ENCODE data around the gene DNAJC12. TPM values are rescaled to one million over a fixed set of nuclear protein-coding genes. Genes with fewer than 3 reads are reported as not detected.

DNAJC12 gene
- total and polyA plus RNA-seq, 7 experiments from 2014 or later: 0.61 to 7.2 TPM; not detected in 5

GRCh38 chr10:67803588-67804394 is 34.2 kb downstream of the DNAJC12 start:
- Mint-ChIP-seq H3K27me3 (peaks cover 0 to 6% (median 4%) of the 10 kb centered on the region in 5 donors), H3K9me3 (no peaks in the 10 kb centered on the region), H3K36me3 (peaks cover 0 to 6% (median 0%) of the 10 kb centered on the region in 5 donors), H3K27ac (peak overlapping the region in 1 of 9 donors; percentile 68), H3K4me1 (peaks cover 0 to 17% (median 0%) of the 10 kb centered on the region in 7 donors), H3K4me3 (no peak overlapping the region)
- ChIA-PET CTCF (interaction anchor here (0.7 kb wide), 1 partner anchor 24 kb away, joined by 3 read pairs; no protein-coding TSS in a partner anchor), POLR2A (interaction anchor here (0.5 kb wide), 1 partner anchor 303 kb away, joined by 3 read pairs; no protein-coding TSS in a partner anchor)
- Histone ChIP-seq H3K36me3 (ENCODE audit: control insufficient read depth in 2 of 3, insufficient read depth in 3 of 3, low read length in 3 of 3) (no peaks in the 10 kb centered on the region), H3K27ac (ENCODE audit: low read depth, low read length) (no peak overlapping the region), H3K4me3 (ENCODE audit: low read length) (no peak overlapping the region), H3K9me3 (ENCODE audit: control insufficient read depth in 2 of 3, low read length in 3 of 3) (no peaks in the 10 kb centered on the region), H3K27me3 (ENCODE audit: control insufficient read depth in 2 of 2, insufficient read depth in 2 of 2, low read length in 2 of 2) (no peaks in the 10 kb centered on the region), H3K4me1 (ENCODE audit: control insufficient read depth in 2 of 2, insufficient read depth in 2 of 2, low read length in 2 of 2) (no peaks in the 10 kb centered on the region)
- DNase-seq: no peak
- no peak for ATAC-seq
- intact Hi-C loops (cut with micrococcal nuclease): no loop called here

DNA sequence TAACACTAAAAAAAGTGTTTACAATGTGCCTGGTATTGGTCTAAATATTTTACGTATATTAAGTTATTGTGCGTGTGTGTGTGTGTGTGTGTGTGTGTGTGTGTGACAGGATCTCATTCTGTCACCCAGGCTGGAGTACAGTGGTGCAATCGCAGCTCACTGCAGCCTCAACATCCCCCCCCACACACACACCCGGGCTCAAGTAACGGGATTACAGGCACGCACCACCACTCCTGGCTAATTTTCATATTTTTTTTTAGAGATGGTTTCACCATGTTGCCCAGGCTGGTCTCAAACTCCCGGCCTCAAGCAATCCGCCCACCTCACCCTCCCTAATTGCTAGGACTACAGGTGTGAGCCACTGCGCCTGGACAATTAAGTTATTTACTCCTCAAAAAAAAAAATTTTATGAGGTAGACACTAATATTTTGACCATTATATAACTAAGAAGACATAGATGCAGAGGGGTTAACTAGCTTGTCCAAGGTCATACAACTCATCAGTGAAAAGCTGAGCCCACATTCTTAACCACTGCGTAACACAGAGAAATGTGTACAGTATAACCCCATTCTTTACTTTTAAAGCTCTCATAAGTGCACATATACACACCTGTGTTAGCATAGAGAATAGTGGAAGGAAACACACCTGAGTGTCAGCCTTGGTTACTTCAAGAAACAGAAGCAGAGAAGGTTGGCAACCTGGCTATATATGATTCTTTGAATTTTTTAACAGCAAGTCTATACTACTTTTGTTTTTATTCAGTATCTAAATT is 35.0 kb downstream of the DNAJC12 start:
- Mint-ChIP-seq H3K36me3 (peaks cover 0 to 4% (median 0%) of the 10 kb centered on the region in 5 donors), H3K4me3 (no peak overlapping the region), H3K4me1 (peaks cover 0 to 13% (median 0%) of the 10 kb centered on the region in 7 donors), H3K27me3 (peaks cover 0 to 6% (median 4%) of the 10 kb centered on the region in 5 donors), H3K9me3 (no peaks in the 10 kb centered on the region), H3K27ac (no peak overlapping the region)
- ATAC-seq (no peak), DNase-seq (no peak)
- intact Hi-C loops (cut with micrococcal nuclease): no loop called here
- ChIA-PET POLR2A (interaction anchor here (0.5 to 0.6 kb wide), 2 partner anchors 20 to 304 kb away, joined by 3 read pairs; no protein-coding TSS in a partner anchor), CTCF (no interaction called here)
- no peaks in the 10 kb centered on the region for H3K27me3 ChIP-seq (ENCODE audit: control insufficient read depth in 2 of 2, insufficient read depth in 2 of 2, low read length in 2 of 2)
- no peak overlapping the region for H3K27ac ChIP-seq (ENCODE audit: low read depth, low read length)
- no peak overlapping the region for H3K4me3 ChIP-seq (ENCODE audit: low read length)
- no peaks in the 10 kb centered on the region for H3K4me1 ChIP-seq (ENCODE audit: control insufficient read depth in 2 of 2, insufficient read depth in 2 of 2, low read length in 2 of 2)
- no peaks in the 10 kb centered on the region for H3K9me3 ChIP-seq (ENCODE audit: control insufficient read depth in 2 of 3, low read length in 3 of 3)
- no peaks in the 10 kb centered on the region for H3K36me3 ChIP-seq (ENCODE audit: control insufficient read depth in 2 of 3, insufficient read depth in 3 of 3, low read length in 3 of 3)

DNA sequence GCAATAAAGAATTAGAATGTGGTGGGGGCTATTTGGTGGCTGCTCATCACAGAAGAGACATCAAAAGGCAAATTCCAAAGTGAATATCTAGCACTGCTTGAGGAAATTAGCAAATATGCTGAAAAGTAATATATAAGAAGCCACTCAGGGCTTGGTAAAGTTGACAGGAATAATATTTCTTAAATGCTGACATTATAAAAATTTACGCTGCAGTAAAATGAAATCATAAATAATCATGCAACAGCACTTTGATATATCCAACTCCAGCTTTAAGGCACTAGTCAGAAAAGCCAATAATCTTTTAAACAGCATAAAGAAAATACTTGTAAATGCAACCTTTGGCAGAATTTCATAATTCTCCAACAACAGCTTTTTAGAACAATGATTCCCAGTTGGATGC is 36.9 kb downstream of the DNAJC12 start:
- H3K27me3 ChIP-seq (ENCODE audit: control insufficient read depth in 2 of 2, insufficient read depth in 2 of 2, low read length in 2 of 2): no peaks in the 10 kb centered on the region
- ChIA-PET CTCF (interaction anchor here (1.5 kb wide), 1 partner anchor 12 kb away, joined by 3 read pairs; no protein-coding TSS in a partner anchor), POLR2A (no interaction called here)
- Mint-ChIP-seq H3K27ac (no peak overlapping the region), H3K27me3 (peaks cover 0 to 6% (median 2%) of the 10 kb centered on the region in 5 donors), H3K9me3 (no peaks in the 10 kb centered on the region), H3K36me3 (peaks cover 0 to 2% (median 0%) of the 10 kb centered on the region in 5 donors), H3K4me1 (peaks cover 0 to 14% (median 0%) of the 10 kb centered on the region in 7 donors), H3K4me3 (no peak overlapping the region)
- no peaks in the 10 kb centered on the region for H3K4me1 ChIP-seq (ENCODE audit: control insufficient read depth in 2 of 2, insufficient read depth in 2 of 2, low read length in 2 of 2)
- no peak overlapping the region for H3K4me3 ChIP-seq (ENCODE audit: low read length)
- DNase-seq (no peak), ATAC-seq (no peak)
- no peak overlapping the region for H3K27ac ChIP-seq (ENCODE audit: low read depth, low read length)
- no peaks in the 10 kb centered on the region for H3K9me3 ChIP-seq (ENCODE audit: control insufficient read depth in 2 of 3, low read length in 3 of 3)
- no peaks in the 10 kb centered on the region for H3K36me3 ChIP-seq (ENCODE audit: control insufficient read depth in 2 of 3, insufficient read depth in 3 of 3, low read length in 3 of 3)
- intact Hi-C loops (cut with micrococcal nuclease): no loop called here

DNA sequence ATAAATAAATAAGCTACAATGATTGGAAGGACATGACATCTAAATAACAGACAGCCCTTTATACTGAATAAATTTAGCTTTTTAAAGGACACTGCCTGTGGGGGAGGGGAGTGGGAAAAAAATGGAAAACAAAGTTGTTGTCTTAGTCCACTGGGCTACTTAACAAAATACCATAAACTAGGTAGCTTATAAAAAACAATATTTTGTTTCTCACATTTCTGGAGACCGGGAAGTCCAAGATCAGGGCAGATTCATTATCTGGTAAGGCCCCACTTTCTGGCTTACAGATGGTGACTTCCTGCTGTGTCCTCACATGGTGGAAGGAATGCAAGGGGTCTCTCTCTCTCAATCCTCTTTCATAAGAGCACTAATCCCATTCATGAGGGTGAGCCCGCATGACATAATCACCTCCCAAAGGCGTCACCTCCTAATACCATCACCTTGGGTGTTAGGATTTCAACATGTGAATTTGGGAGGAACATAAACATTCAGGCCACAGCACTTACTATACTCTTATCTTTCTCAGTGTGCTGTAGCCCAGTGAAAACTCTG is 43.0 kb downstream of the DNAJC12 start:
- Histone ChIP-seq H3K36me3 (ENCODE audit: control insufficient read depth in 2 of 3, insufficient read depth in 3 of 3, low read length in 3 of 3) (no peaks in the 10 kb centered on the region), H3K27me3 (ENCODE audit: control insufficient read depth in 2 of 2, insufficient read depth in 2 of 2, low read length in 2 of 2) (no peaks in the 10 kb centered on the region), H3K27ac (ENCODE audit: low read depth, low read length) (no peak overlapping the region), H3K4me1 (ENCODE audit: control insufficient read depth in 2 of 2, insufficient read depth in 2 of 2, low read length in 2 of 2) (peaks cover 0 to 4% of the 10 kb centered on the region in 2 donors), H3K9me3 (ENCODE audit: control insufficient read depth in 2 of 3, low read length in 3 of 3) (no peaks in the 10 kb centered on the region), H3K4me3 (ENCODE audit: low read length) (no peak overlapping the region)
- Mint-ChIP-seq H3K4me1 (peaks cover 0 to 23% (median 0%) of the 10 kb centered on the region in 7 donors), H3K4me3 (no peak overlapping the region), H3K9me3 (no peaks in the 10 kb centered on the region), H3K27ac (no peak overlapping the region), H3K36me3 (no peaks in the 10 kb centered on the region), H3K27me3 (no peaks in the 10 kb centered on the region)
- CTCF ChIA-PET: interaction anchor here (0.7 to 1.2 kb wide), 3 partner anchors 9 to 507 kb away, joined by 3 to 4 read pairs (median 4); no protein-coding TSS in a partner anchor
- DNase-seq: no peak
- ATAC-seq: no peak
- intact Hi-C loops (cut with micrococcal nuclease): no loop called here
- POLR2A ChIA-PET: no interaction called here

- DNase-seq: no peak
- POLR2A ChIA-PET: no interaction called here
- Histone ChIP-seq H3K4me1 (ENCODE audit: control insufficient read depth in 2 of 2, insufficient read depth in 2 of 2, low read length in 2 of 2) (peaks cover 0 to 4% of the 10 kb centered on the region in 2 donors), H3K9me3 (ENCODE audit: control insufficient read depth in 2 of 3, low read length in 3 of 3) (no peaks in the 10 kb centered on the region), H3K27me3 (ENCODE audit: control insufficient read depth in 2 of 2, insufficient read depth in 2 of 2, low read length in 2 of 2) (no peaks in the 10 kb centered on the region), H3K36me3 (ENCODE audit: control insufficient read depth in 2 of 3, insufficient read depth in 3 of 3, low read length in 3 of 3) (no peaks in the 10 kb centered on the region), H3K4me3 (ENCODE audit: low read length) (no peak overlapping the region), H3K27ac (ENCODE audit: low read depth, low read length) (no peak overlapping the region)
- Mint-ChIP-seq H3K9me3 (no peaks in the 10 kb centered on the region), H3K27ac (no peak overlapping the region), H3K27me3 (no peaks in the 10 kb centered on the region), H3K4me1 (peaks cover 0 to 29% (median 0%) of the 10 kb centered on the region in 7 donors), H3K4me3 (no peak overlapping the region), H3K36me3 (no peaks in the 10 kb centered on the region)
- CTCF ChIA-PET: interaction anchor here (0.8 to 1.2 kb wide), 2 partner anchors 9 to 507 kb away, joined by 3 to 4 read pairs; no protein-coding TSS in a partner anchor
- no peak for ATAC-seq
- intact Hi-C loops (cut with micrococcal nuclease): no loop called here
Measured at GRCh38 chr10:67794256-67794655, 43.7 kb downstream of the DNAJC12 start.

DNA sequence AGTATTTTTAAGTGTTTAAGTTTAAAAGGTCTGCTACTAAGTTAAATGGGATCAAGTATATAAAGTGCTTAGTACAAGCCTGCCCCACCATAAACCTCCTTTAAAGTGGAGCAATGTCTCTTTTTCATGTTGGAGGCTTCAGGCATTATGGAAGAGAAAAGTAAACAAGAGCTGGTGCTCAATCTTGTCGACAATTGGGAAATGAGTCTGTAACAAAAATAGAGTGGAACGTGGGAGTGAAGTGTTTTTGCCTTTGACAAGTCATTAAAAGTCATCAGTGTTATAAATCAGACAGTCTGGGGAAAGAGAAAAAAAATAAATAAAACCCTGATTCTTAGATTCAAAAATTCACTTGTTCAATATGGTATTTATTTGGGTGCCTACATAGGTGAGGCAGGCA is 44.7 kb downstream of the DNAJC12 start:
- CTCF ChIA-PET: no interaction called here
- H3K4me3 Mint-ChIP-seq: no peak overlapping the region
- intact Hi-C loops (cut with micrococcal nuclease): no loop called here

More for the DNA sequence above, 44.7 kb downstream of the DNAJC12 start:
- ATAC-seq (no peak), DNase-seq (no peak)
- Mint-ChIP-seq H3K36me3 (no peaks in the 10 kb centered on the region), H3K4me1 (peaks cover 0 to 35% (median 3%) of the 10 kb centered on the region in 7 donors), H3K27me3 (no peaks in the 10 kb centered on the region), H3K27ac (no peak overlapping the region), H3K9me3 (no peaks in the 10 kb centered on the region)
- Histone ChIP-seq H3K9me3 (ENCODE audit: control insufficient read depth in 2 of 3, low read length in 3 of 3) (no peaks in the 10 kb centered on the region), H3K27ac (ENCODE audit: low read depth, low read length) (no peak overlapping the region), H3K4me1 (ENCODE audit: control insufficient read depth in 2 of 2, insufficient read depth in 2 of 2, low read length in 2 of 2) (peaks cover 0 to 4% of the 10 kb centered on the region in 2 donors), H3K36me3 (ENCODE audit: control insufficient read depth in 2 of 3, insufficient read depth in 3 of 3, low read length in 3 of 3) (no peaks in the 10 kb centered on the region), H3K27me3 (ENCODE audit: control insufficient read depth in 2 of 2, insufficient read depth in 2 of 2, low read length in 2 of 2) (no peaks in the 10 kb centered on the region), H3K4me3 (ENCODE audit: low read length) (no peak overlapping the region)
- POLR2A ChIA-PET: no interaction called here
